ENCODE data around the gene CAMK1G.

The CAMK1G gene

GRCh38 chr1:209600541-209600940, 17.0 kb downstream of the CAMK1G start:
- DNase-seq (ENCODE audit: low read depth): no peak

- DNase-seq (ENCODE audit: low read depth): no peak
Measured at GRCh38 chr1:209601809-209602657, 18.5 kb downstream of the CAMK1G start.

- DNase-seq (ENCODE audit: low read depth): no peak
Measured at GRCh38 chr1:209603877-209604276, 20.4 kb downstream of the CAMK1G start.

- no peak for DNase-seq (ENCODE audit: low read depth)
Measured at GRCh38 chr1:209607102-209607794, 23.7 kb downstream of the CAMK1G start.

- no peak for DNase-seq (ENCODE audit: low read depth)
Measured at GRCh38 chr1:209607795-209608178, 24.3 kb downstream of the CAMK1G start.

GRCh38 chr1:209609041-209609790, 25.7 kb downstream of the CAMK1G start:
- no peak for DNase-seq (ENCODE audit: low read depth)

GRCh38 chr1:209609791-209610630, 26.5 kb downstream of the CAMK1G start:
- no peak for DNase-seq (ENCODE audit: low read depth)

- DNase-seq (ENCODE audit: low read depth): no peak
Measured at GRCh38 chr1:209610631-209610905, 27.1 kb downstream of the CAMK1G start.

GRCh38 chr1:209611771-209612570, 28.5 kb downstream of the CAMK1G start:
- no peak for DNase-seq (ENCODE audit: low read depth)

GRCh38 chr1:209612646-209613399, 29.3 kb downstream of the CAMK1G start:
- DNase-seq (ENCODE audit: low read depth): no peak

GRCh38 chr1:209613400-209614150, 30.1 kb downstream of the CAMK1G start:
- DNase-seq (ENCODE audit: low read depth): no peak

GRCh38 chr1:209614151-209614420, 30.6 kb downstream of the CAMK1G start:
- no peak for DNase-seq (ENCODE audit: low read depth)

GRCh38 chr1:209614906-209615305, 31.4 kb downstream of the CAMK1G start:
- DNase-seq (ENCODE audit: low read depth): no peak

GRCh38 chr1:209616366-209617046, 33.0 kb downstream of the CAMK1G start:
- DNase-seq (ENCODE audit: low read depth): no peak

GRCh38 chr1:209617047-209617673, 33.6 kb downstream of the CAMK1G start:
- DNase-seq (ENCODE audit: low read depth): no peak

GRCh38 chr1:209617755-209618154, 34.2 kb downstream of the CAMK1G start:
- no peak for DNase-seq (ENCODE audit: low read depth)

GRCh38 chr1:209618291-209618690, 34.8 kb downstream of the CAMK1G start:
- DNase-seq (ENCODE audit: low read depth): no peak

- DNase-seq (ENCODE audit: low read depth): no peak
Measured at GRCh38 chr1:209618756-209619420, 35.4 kb downstream of the CAMK1G start.
